ENCODE measurements around the gene KCTD7. TPM values are rescaled to one million over a fixed set of nuclear protein-coding genes. Genes with fewer than 3 reads are reported as not detected.

Gene KCTD7
- polyA plus RNA-seq, 1 donor (not counting 4 experiments of a cell fraction or from before 2014, with no cell fraction given) = 3.7 TPM

- H3K4me1 ChIP-seq (ENCODE audit: control insufficient read depth, extremely low read depth, insufficient read depth, low read length) = peaks cover 3% of the 10 kb centered on the region
- TF ChIP-seq CTCF (optimal IDR thresholded peaks at IDR 0.05 in 1 of 3, IDR thresholded peaks at IDR 0.05 in 1 of 3, conservative IDR thresholded peaks at IDR 0.05 in 1 of 3; ENCODE audit: extremely low read depth in 1 of 3, insufficient read depth in 2 of 3, low read length in 3 of 3) (no peak), EZH2 (IDR thresholded peaks at IDR 0.05; ENCODE audit: low read length) (no peak)
- no peaks in the 10 kb centered on the region for H3K9me3 ChIP-seq (ENCODE audit: control insufficient read depth, low read depth, low read length)
- H3K4me2 ChIP-seq (ENCODE audit: control insufficient read depth, extremely low read depth, insufficient read depth, low read depth, low read length) = no peak overlapping the region
- dilution Hi-C loops (cut with MboI; ENCODE audit: extremely low pct_ligation_motif_present, low sequenced_read_pairs) = no loop called here
- no peak overlapping the region for H2AFZ ChIP-seq (ENCODE audit: control insufficient read depth, low read length)
- H3K79me2 ChIP-seq (ENCODE audit: control insufficient read depth, insufficient read depth, low read length) = no peaks in the 10 kb centered on the region
- H4K20me1 ChIP-seq (ENCODE audit: control insufficient read depth, extremely low read depth, insufficient read depth, low read length) = no peaks in the 10 kb centered on the region
- H3K9ac ChIP-seq (ENCODE audit: control insufficient read depth, extremely low read depth, insufficient read depth, low read length) = no peak overlapping the region
- DNase-seq (ENCODE audit: low read depth, low spot score) = no peak
- H3K4me3 ChIP-seq (ENCODE audit: control insufficient read depth in 2 of 3, extremely low read depth in 1 of 3, insufficient read depth in 2 of 3, low read depth in 1 of 3, low read length in 3 of 3) = no peak overlapping the region
- H3K27ac ChIP-seq (ENCODE audit: control insufficient read depth, insufficient read depth, low read length) = no peak overlapping the region
- FAIRE-seq = no peak
- H3K36me3 ChIP-seq (ENCODE audit: control insufficient read depth in 2 of 2, extremely low read depth in 1 of 2, insufficient read depth in 2 of 2, low read length in 2 of 2) = peaks cover 12 to 13% of the 10 kb centered on the region in 2 experiments
- H3K9me1 ChIP-seq (ENCODE audit: control insufficient read depth, extremely low read depth, insufficient read depth, low read length) = peaks cover 2% of the 10 kb centered on the region
- H3K27me3 ChIP-seq (ENCODE audit: control insufficient read depth, extremely low read depth, insufficient read depth, low read length) = no peaks in the 10 kb centered on the region
Observed at GRCh38 chr7:66640802-66641525, 12.3 kb downstream of the KCTD7 start.

- Histone ChIP-seq H2AFZ (ENCODE audit: control insufficient read depth, low read length) (no peak overlapping the region), H3K27me3 (ENCODE audit: control insufficient read depth, extremely low read depth, insufficient read depth, low read length) (no peaks in the 10 kb centered on the region)
Observed at GRCh38 chr7:66641526-66641871, 12.8 kb downstream of the KCTD7 start.

More at GRCh38 chr7:66641526-66641871, 12.8 kb downstream of the KCTD7 start:
- no peak overlapping the region for H3K27ac ChIP-seq (ENCODE audit: control insufficient read depth, insufficient read depth, low read length)
- no peaks in the 10 kb centered on the region for H4K20me1 ChIP-seq (ENCODE audit: control insufficient read depth, extremely low read depth, insufficient read depth, low read length)
- no peaks in the 10 kb centered on the region for H3K9me3 ChIP-seq (ENCODE audit: control insufficient read depth, low read depth, low read length)
- H3K4me3 ChIP-seq (ENCODE audit: control insufficient read depth in 2 of 3, extremely low read depth in 1 of 3, insufficient read depth in 2 of 3, low read depth in 1 of 3, low read length in 3 of 3) = no peak overlapping the region
- dilution Hi-C loops (cut with MboI; ENCODE audit: extremely low pct_ligation_motif_present, low sequenced_read_pairs) = no loop called here
- DNase-seq (ENCODE audit: low read depth, low spot score) (no peak), FAIRE-seq (no peak)
- H3K9me1 ChIP-seq (ENCODE audit: control insufficient read depth, extremely low read depth, insufficient read depth, low read length) = peaks cover 2% of the 10 kb centered on the region
- peaks cover 12 to 13% of the 10 kb centered on the region in 2 experiments for H3K36me3 ChIP-seq (ENCODE audit: control insufficient read depth in 2 of 2, extremely low read depth in 1 of 2, insufficient read depth in 2 of 2, low read length in 2 of 2)
- no peaks in the 10 kb centered on the region for H3K79me2 ChIP-seq (ENCODE audit: control insufficient read depth, insufficient read depth, low read length)
- H3K9ac ChIP-seq (ENCODE audit: control insufficient read depth, extremely low read depth, insufficient read depth, low read length) = no peak overlapping the region
- H3K4me1 ChIP-seq (ENCODE audit: control insufficient read depth, extremely low read depth, insufficient read depth, low read length) = no peaks in the 10 kb centered on the region
- TF ChIP-seq CTCF (optimal IDR thresholded peaks at IDR 0.05 in 1 of 3, IDR thresholded peaks at IDR 0.05 in 1 of 3, conservative IDR thresholded peaks at IDR 0.05 in 1 of 3; ENCODE audit: extremely low read depth in 1 of 3, insufficient read depth in 2 of 3, low read length in 3 of 3) (no peak), EZH2 (IDR thresholded peaks at IDR 0.05; ENCODE audit: low read length) (no peak)
- H3K4me2 ChIP-seq (ENCODE audit: control insufficient read depth, extremely low read depth, insufficient read depth, low read depth, low read length) = no peak overlapping the region
